ENCODE measurements around the gene GUCD1.

- TF ChIP-seq CTCF (conservative IDR thresholded peaks at IDR 0.05), result no peak
- TF ChIP-seq ZFX (IDR thresholded peaks at IDR 0.05), result no peak
These were observed 27.3 kb upstream of the GUCD1 start for GRCh38 chr22:24582056-24582814.

Data from C4-2B (cell line).